Heart left ventricle (tissue), 13 donors: ENCODE data around the gene JAKMIP3.

ENCODE experiments used
- POLR2A ChIP-seq, 2 donors: fragments of 450-650 bp; IDR thresholded peaks; one replicate each; pipeline ENCODE4 v1.6.1; 2017; ENCODE audit warnings: antibody characterized with exemption in 2 of 2, mild to moderate bottlenecking in 2 of 2, moderate library complexity in 2 of 2
- TF ChIP-seq, protein P1 (sequence below), 12 donors: fragments of 200-600 bp; sonication (generic) in 4 of 12; IDR thresholded peaks; one replicate each; pipeline versions ENCODE4 v1.5.0 to v1.8.0; 2018 to 2022; ENCODE audit warnings: antibody characterized with exemption in 12 of 12, mild to moderate bottlenecking in 5 of 12
- donor health status: ischemic (EF 13 %, LVEDD 7.1; RV severe dilation, severe dysfunction).
- donor health status: DM: no; HTN: yes; CAD: no.
- donor health status: DM: no; HTN: no; CAD: no.
- donor health status: ischemic (EF 25% LVEDD 6.9; RV normal size, moderate dysfunction).
- donor health status: ischemic (EF 25% LVEDD 5.7; RV mildly dilated, moderate dysfunction).
- donor health status: ischemic (EF 35%, LVEDD 5.7; RV mildly dilated, moderate dysfunction).
- donor health status: nonischemic (EF 11% LVEDD 7.7; RV severe dilation, severe dysfunction).
- donor health status: DM: yes; HTN: yes; CAD: no.
- donor health status: PGD.
- donor health status: ischemic (EF 29% LVEDD 5.4; RV normal size, mild dysfunction).
- donor health status: nonischemic (EF 23%, LVEDD 6.1; RV moderate dilation, normal function).

DNA sequence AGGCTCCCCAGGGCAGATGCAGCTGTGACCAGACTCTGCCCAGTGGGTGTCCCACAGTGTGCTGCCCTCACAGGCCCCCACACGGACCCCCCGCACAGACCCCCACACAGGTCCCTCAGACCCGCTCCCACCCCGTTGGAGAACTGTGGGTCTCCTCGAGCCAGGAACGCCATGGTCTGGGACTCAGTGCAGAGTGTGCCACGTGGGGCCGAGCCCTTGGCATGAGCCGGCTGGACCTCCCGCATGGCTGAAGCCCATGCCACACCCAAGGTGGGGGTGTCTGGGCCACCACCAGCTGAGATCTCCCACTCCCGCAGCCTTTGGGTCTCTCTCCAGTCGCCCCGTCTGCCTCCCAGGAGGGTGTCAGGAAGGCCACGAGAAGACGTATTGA is 34.3 kb downstream of the JAKMIP3 start:
- TF ChIP-seq, protein P1, sequence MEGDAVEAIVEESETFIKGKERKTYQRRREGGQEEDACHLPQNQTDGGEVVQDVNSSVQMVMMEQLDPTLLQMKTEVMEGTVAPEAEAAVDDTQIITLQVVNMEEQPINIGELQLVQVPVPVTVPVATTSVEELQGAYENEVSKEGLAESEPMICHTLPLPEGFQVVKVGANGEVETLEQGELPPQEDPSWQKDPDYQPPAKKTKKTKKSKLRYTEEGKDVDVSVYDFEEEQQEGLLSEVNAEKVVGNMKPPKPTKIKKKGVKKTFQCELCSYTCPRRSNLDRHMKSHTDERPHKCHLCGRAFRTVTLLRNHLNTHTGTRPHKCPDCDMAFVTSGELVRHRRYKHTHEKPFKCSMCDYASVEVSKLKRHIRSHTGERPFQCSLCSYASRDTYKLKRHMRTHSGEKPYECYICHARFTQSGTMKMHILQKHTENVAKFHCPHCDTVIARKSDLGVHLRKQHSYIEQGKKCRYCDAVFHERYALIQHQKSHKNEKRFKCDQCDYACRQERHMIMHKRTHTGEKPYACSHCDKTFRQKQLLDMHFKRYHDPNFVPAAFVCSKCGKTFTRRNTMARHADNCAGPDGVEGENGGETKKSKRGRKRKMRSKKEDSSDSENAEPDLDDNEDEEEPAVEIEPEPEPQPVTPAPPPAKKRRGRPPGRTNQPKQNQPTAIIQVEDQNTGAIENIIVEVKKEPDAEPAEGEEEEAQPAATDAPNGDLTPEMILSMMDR (IDR thresholded peaks at IDR 0.05), result no peak
- TF ChIP-seq POLR2A (IDR thresholded peaks at IDR 0.05), result no peak
